ENCODE data around the gene MTARC2. TPM values are rescaled to one million over a fixed set of nuclear protein-coding genes. Genes with fewer than 3 reads are reported as not detected.

The MTARC2 gene
- total and polyA plus RNA-seq, 4 experiments from 2014 or later, result 0.25 TPM; not detected in 3

GRCh38 chr1:220789532-220790147 lies 41.5 kb downstream of the MTARC2 start:
- H3K9me3 ChIP-seq (ENCODE audit: control insufficient read depth in 1 of 2, low read length in 2 of 2), result no peaks in the 10 kb centered on the region
- H3K27me3 Mint-ChIP-seq, result peaks cover 23 to 25% of the 10 kb centered on the region in 2 donors
- intact Hi-C loops (cut with micrococcal nuclease), result no loop called here
- no peaks in the 10 kb centered on the region for H3K4me1 ChIP-seq (ENCODE audit: insufficient read depth, low read length)
- H3K36me3 ChIP-seq (ENCODE audit: insufficient read depth, low read length), result no peaks in the 10 kb centered on the region
- CTCF ChIA-PET (ENCODE audit: partially characterized antibody), result interaction anchor here (0.7 to 1.9 kb wide), 5 partner anchors 9 to 36 kb away, joined by 3 to 6 read pairs (median 3); no protein-coding TSS in a partner anchor
- peaks cover 8% of the 10 kb centered on the region for H3K27me3 ChIP-seq (ENCODE audit: insufficient read depth, low read length)
- no peak overlapping the region for H3K27ac ChIP-seq (ENCODE audit: low read depth, low read length)
- no peak for DNase-seq
- H3K9me3 Mint-ChIP-seq, result no peaks in the 10 kb centered on the region
- no peak overlapping the region for H3K4me3 Mint-ChIP-seq
- no peaks in the 10 kb centered on the region for H3K4me1 Mint-ChIP-seq
- POLR2A ChIA-PET (ENCODE audit: partially characterized antibody), result no interaction called here
- no peak overlapping the region for H3K4me3 ChIP-seq (ENCODE audit: low read length in 2 of 2)
- no peak overlapping the region for H3K27ac Mint-ChIP-seq
- no peaks in the 10 kb centered on the region for H3K36me3 Mint-ChIP-seq

- DNase-seq, result no peak
- Histone ChIP-seq H3K4me3 (ENCODE audit: low read length in 2 of 2) (no peak overlapping the region), H3K36me3 (ENCODE audit: insufficient read depth, low read length) (no peaks in the 10 kb centered on the region), H3K27me3 (ENCODE audit: insufficient read depth, low read length) (peaks cover under 1% of the 10 kb centered on the region), H3K9me3 (ENCODE audit: control insufficient read depth in 1 of 2, low read length in 2 of 2) (no peaks in the 10 kb centered on the region), H3K4me1 (ENCODE audit: insufficient read depth, low read length) (no peaks in the 10 kb centered on the region), H3K27ac (ENCODE audit: low read depth, low read length) (no peak overlapping the region)
- H3K27ac Mint-ChIP-seq, result no peak overlapping the region
- no peak overlapping the region for H3K4me3 Mint-ChIP-seq
- ChIA-PET CTCF (ENCODE audit: partially characterized antibody) (interaction anchor here (1.0 to 1.7 kb wide), 2 partner anchors 14 to 19 kb away, joined by 3 to 5 read pairs; no protein-coding TSS in a partner anchor), POLR2A (ENCODE audit: partially characterized antibody) (no interaction called here)
- intact Hi-C loops (cut with micrococcal nuclease), result no loop called here
- no peaks in the 10 kb centered on the region for H3K36me3 Mint-ChIP-seq
- H3K9me3 Mint-ChIP-seq, result no peaks in the 10 kb centered on the region
- no peaks in the 10 kb centered on the region for H3K4me1 Mint-ChIP-seq
- peaks cover 10% of the 10 kb centered on the region in 2 donors for H3K27me3 Mint-ChIP-seq
Observed at GRCh38 chr1:220791285-220791684, 43.2 kb downstream of the MTARC2 start.

DNA sequence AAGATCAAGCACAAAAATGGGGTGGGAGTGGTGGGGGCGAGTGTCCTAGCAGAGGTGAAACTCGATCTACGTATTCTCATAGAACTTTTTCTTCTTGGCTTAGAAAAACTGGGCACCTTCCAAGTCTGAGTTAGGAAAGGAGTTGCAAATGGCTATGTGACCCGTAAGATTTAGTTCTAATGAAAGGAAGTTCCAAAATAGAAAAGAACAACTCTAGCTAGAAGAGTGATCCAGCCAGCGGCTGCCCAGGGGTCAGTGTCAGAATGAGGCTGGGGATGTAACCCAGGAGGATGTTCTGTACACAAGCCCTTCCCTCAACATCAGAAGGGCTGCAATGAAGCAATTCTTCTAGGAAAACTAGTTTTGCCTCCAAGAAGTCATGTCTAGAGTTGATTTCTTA lies 43.8 kb downstream of the MTARC2 start:
- H3K9me3 Mint-ChIP-seq, result no peaks in the 10 kb centered on the region
- H3K27ac ChIP-seq (ENCODE audit: low read depth, low read length), result no peak overlapping the region
- no peak overlapping the region for H3K4me3 Mint-ChIP-seq
- no peak for DNase-seq
- ChIA-PET CTCF (ENCODE audit: partially characterized antibody) (no interaction called here), POLR2A (ENCODE audit: partially characterized antibody) (no interaction called here)
- H3K9me3 ChIP-seq (ENCODE audit: control insufficient read depth in 1 of 2, low read length in 2 of 2), result no peaks in the 10 kb centered on the region
- no peaks in the 10 kb centered on the region for H3K4me1 Mint-ChIP-seq
- H3K36me3 ChIP-seq (ENCODE audit: insufficient read depth, low read length), result no peaks in the 10 kb centered on the region
- no peak overlapping the region for H3K27ac Mint-ChIP-seq
- H3K36me3 Mint-ChIP-seq, result no peaks in the 10 kb centered on the region
- H3K4me1 ChIP-seq (ENCODE audit: insufficient read depth, low read length), result no peaks in the 10 kb centered on the region
- H3K4me3 ChIP-seq (ENCODE audit: low read length in 2 of 2), result no peak overlapping the region
- peaks cover 10% of the 10 kb centered on the region in 2 donors for H3K27me3 Mint-ChIP-seq
- no peaks in the 10 kb centered on the region for H3K27me3 ChIP-seq (ENCODE audit: insufficient read depth, low read length)
- intact Hi-C loops (cut with micrococcal nuclease), result no loop called here

- H3K27ac ChIP-seq (ENCODE audit: low read depth, low read length), result no peak overlapping the region
- no peaks in the 10 kb centered on the region for H3K36me3 Mint-ChIP-seq
- CTCF ChIA-PET (ENCODE audit: partially characterized antibody), result no interaction called here
- no peaks in the 10 kb centered on the region for H3K36me3 ChIP-seq (ENCODE audit: insufficient read depth, low read length)
- H3K9me3 ChIP-seq (ENCODE audit: control insufficient read depth in 1 of 2, low read length in 2 of 2), result no peaks in the 10 kb centered on the region
- H3K27ac Mint-ChIP-seq, result no peak overlapping the region
- H3K27me3 Mint-ChIP-seq, result peaks cover 0 to 10% of the 10 kb centered on the region in 2 donors
- H3K27me3 ChIP-seq (ENCODE audit: insufficient read depth, low read length), result no peaks in the 10 kb centered on the region
- no peak overlapping the region for H3K4me3 Mint-ChIP-seq
- no peaks in the 10 kb centered on the region for H3K9me3 Mint-ChIP-seq
- POLR2A ChIA-PET (ENCODE audit: partially characterized antibody), result no interaction called here
- intact Hi-C loops (cut with micrococcal nuclease), result no loop called here
- no peak for DNase-seq
- H3K4me1 ChIP-seq (ENCODE audit: insufficient read depth, low read length), result no peaks in the 10 kb centered on the region
- H3K4me3 ChIP-seq (ENCODE audit: low read length in 2 of 2), result no peak overlapping the region
- no peaks in the 10 kb centered on the region for H3K4me1 Mint-ChIP-seq
Observed at GRCh38 chr1:220796530-220796929, 48.4 kb downstream of the MTARC2 start.

- Histone ChIP-seq H3K27me3 (ENCODE audit: insufficient read depth, low read length) (no peaks in the 10 kb centered on the region), H3K36me3 (ENCODE audit: insufficient read depth, low read length) (no peaks in the 10 kb centered on the region), H3K27ac (ENCODE audit: low read depth, low read length) (no peak overlapping the region), H3K4me1 (ENCODE audit: insufficient read depth, low read length) (no peaks in the 10 kb centered on the region), H3K4me3 (ENCODE audit: low read length in 2 of 2) (no peak overlapping the region), H3K9me3 (ENCODE audit: control insufficient read depth in 1 of 2, low read length in 2 of 2) (no peaks in the 10 kb centered on the region)
- peaks cover 0 to 13% of the 10 kb centered on the region in 2 donors for H3K27me3 Mint-ChIP-seq
- H3K9me3 Mint-ChIP-seq, result no peaks in the 10 kb centered on the region
- DNase-seq, result no peak
- no peaks in the 10 kb centered on the region for H3K4me1 Mint-ChIP-seq
- CTCF ChIA-PET (ENCODE audit: partially characterized antibody), result no interaction called here
- intact Hi-C loops (cut with micrococcal nuclease), result no loop called here
- no peak overlapping the region for H3K4me3 Mint-ChIP-seq
- POLR2A ChIA-PET (ENCODE audit: partially characterized antibody), result no interaction called here
- no peaks in the 10 kb centered on the region for H3K36me3 Mint-ChIP-seq
- no peak overlapping the region for H3K27ac Mint-ChIP-seq
Observed at GRCh38 chr1:220797044-220797443, 48.9 kb downstream of the MTARC2 start.

DNA sequence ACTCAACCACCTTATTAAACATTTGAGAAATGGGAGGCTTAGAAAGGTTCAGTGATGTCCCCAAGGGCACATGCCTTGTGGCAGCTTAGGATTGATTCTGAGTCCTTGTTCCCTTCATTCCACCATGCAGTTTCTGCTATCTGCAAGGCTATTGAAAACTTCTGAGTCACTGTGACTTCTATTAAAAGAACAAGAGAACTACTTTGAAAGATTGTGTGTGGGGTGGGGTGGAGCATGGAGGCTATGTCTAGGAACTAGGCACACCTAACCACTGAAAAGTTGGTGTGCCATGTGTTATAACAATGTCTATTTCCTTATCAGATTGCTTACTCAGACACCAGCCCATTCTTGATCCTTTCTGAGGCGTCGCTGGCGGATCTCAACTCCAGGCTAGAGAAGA lies 49.4 kb downstream of the MTARC2 start:
- no peaks in the 10 kb centered on the region for H3K9me3 ChIP-seq (ENCODE audit: control insufficient read depth in 1 of 2, low read length in 2 of 2)
- Mint-ChIP-seq H3K4me1 (no peaks in the 10 kb centered on the region), H3K36me3 (no peaks in the 10 kb centered on the region), H3K27me3 (peaks cover 1 to 14% of the 10 kb centered on the region in 2 donors), H3K4me3 (no peak overlapping the region), H3K27ac (no peak overlapping the region), H3K9me3 (no peaks in the 10 kb centered on the region)
- intact Hi-C loops (cut with micrococcal nuclease), result no loop called here
- no peak overlapping the region for H3K4me3 ChIP-seq (ENCODE audit: low read length in 2 of 2)
- no peak for DNase-seq
- POLR2A ChIA-PET (ENCODE audit: partially characterized antibody), result no interaction called here
- H3K36me3 ChIP-seq (ENCODE audit: insufficient read depth, low read length), result no peaks in the 10 kb centered on the region
- CTCF ChIA-PET (ENCODE audit: partially characterized antibody), result no interaction called here
- no peaks in the 10 kb centered on the region for H3K27me3 ChIP-seq (ENCODE audit: insufficient read depth, low read length)
- no peaks in the 10 kb centered on the region for H3K4me1 ChIP-seq (ENCODE audit: insufficient read depth, low read length)
- no peak overlapping the region for H3K27ac ChIP-seq (ENCODE audit: low read depth, low read length)

GRCh38 chr1:220798338-220798737 lies 50.2 kb downstream of the MTARC2 start:
- H3K27ac Mint-ChIP-seq, result no peak overlapping the region
- intact Hi-C loops (cut with micrococcal nuclease), result no loop called here
- no peak overlapping the region for H3K4me3 Mint-ChIP-seq
- DNase-seq, result no peak
- no peaks in the 10 kb centered on the region for H3K4me1 Mint-ChIP-seq
- Histone ChIP-seq H3K36me3 (ENCODE audit: insufficient read depth, low read length) (no peaks in the 10 kb centered on the region), H3K9me3 (ENCODE audit: control insufficient read depth in 1 of 2, low read length in 2 of 2) (no peaks in the 10 kb centered on the region), H3K27me3 (ENCODE audit: insufficient read depth, low read length) (no peaks in the 10 kb centered on the region), H3K27ac (ENCODE audit: low read depth, low read length) (no peak overlapping the region), H3K4me3 (ENCODE audit: low read length in 2 of 2) (no peak overlapping the region), H3K4me1 (ENCODE audit: insufficient read depth, low read length) (no peaks in the 10 kb centered on the region)
- no peaks in the 10 kb centered on the region for H3K9me3 Mint-ChIP-seq
- H3K27me3 Mint-ChIP-seq, result peaks cover 6 to 17% of the 10 kb centered on the region in 2 donors
- CTCF ChIA-PET (ENCODE audit: partially characterized antibody), result no interaction called here
- POLR2A ChIA-PET (ENCODE audit: partially characterized antibody), result no interaction called here
- no peaks in the 10 kb centered on the region for H3K36me3 Mint-ChIP-seq
